Right lobe of liver (tissue), 4 donors: Measurements from ENCODE around the gene GALNT15.

Source experiments
- POLR2A ChIP-seq: fragments of 450-650 bp; IDR thresholded peaks from one replicate; pipeline ENCODE4 v1.6.1; 2017; ENCODE audit warnings: antibody characterized with exemption, mild to moderate bottlenecking
- TF ChIP-seq, protein P1 (sequence below), 4 donors: fragments of 200-600 bp in 3 of 4; fragments of 450-650 bp in 1 of 4; IDR thresholded peaks; one replicate each; pipeline versions ENCODE4 v1.5.1 to v1.8.0; 2016 to 2022; ENCODE audit warnings: antibody characterized with exemption in 4 of 4, mild to moderate bottlenecking in 2 of 4
- donor health status: DM: no; HTN: no; CAD: no.
- donor health status: DM: no; HTN: no; CAD: no.
- donor health status: DM: no; HTN: yes; CAD: no.

GRCh38 chr3:16177962-16178627 is 3.6 kb downstream of the GALNT15 start:
- TF ChIP-seq, protein P1, sequence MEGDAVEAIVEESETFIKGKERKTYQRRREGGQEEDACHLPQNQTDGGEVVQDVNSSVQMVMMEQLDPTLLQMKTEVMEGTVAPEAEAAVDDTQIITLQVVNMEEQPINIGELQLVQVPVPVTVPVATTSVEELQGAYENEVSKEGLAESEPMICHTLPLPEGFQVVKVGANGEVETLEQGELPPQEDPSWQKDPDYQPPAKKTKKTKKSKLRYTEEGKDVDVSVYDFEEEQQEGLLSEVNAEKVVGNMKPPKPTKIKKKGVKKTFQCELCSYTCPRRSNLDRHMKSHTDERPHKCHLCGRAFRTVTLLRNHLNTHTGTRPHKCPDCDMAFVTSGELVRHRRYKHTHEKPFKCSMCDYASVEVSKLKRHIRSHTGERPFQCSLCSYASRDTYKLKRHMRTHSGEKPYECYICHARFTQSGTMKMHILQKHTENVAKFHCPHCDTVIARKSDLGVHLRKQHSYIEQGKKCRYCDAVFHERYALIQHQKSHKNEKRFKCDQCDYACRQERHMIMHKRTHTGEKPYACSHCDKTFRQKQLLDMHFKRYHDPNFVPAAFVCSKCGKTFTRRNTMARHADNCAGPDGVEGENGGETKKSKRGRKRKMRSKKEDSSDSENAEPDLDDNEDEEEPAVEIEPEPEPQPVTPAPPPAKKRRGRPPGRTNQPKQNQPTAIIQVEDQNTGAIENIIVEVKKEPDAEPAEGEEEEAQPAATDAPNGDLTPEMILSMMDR (IDR thresholded peaks at IDR 0.05): peak; percentile 93 to 98 (median 98)
- no peak for TF ChIP-seq POLR2A
